ENCODE results near the gene MLN.

MLN gene

DNA sequence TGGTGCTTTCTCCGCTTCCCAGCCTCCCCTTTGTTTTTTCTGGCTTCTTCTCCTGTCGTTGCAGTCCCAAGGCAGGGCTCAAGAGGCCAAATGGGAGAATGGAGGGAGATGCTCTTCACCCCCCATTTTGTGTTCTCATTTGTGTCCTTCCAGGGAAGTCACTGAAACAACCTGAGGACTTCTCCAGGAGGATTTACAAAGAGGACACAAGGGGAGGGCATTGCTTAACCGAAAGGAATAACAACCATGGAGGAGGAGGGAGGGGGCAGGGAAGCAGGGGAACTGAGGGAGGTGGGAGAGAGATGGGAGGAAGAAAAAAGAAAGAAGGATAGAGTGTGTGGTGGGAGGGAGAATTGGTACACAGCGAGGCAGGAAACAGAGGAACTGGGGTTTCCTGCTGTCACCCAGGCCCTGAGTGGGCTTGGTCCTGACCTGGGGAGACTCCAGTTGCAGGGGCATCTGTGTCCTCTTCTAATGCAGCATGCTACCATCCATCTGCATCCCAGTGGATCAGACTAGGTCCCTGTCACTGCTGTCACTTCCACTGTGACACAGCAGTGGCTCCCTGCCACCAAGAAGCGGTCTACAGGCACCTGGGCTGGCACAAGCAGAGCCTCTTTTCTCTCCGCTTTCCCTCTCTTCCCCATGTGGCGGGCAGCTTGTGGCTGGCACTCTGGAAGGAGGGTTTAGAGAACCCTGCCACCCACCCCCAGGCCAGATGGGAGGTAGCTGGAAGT lies 17.1 kb upstream of the MLN start:
- H3K27ac ChIP-seq (ENCODE audit: poor library complexity, severe bottlenecking) = no peak overlapping the region
- no peaks in the 10 kb centered on the region for H3K9me3 ChIP-seq (ENCODE audit: severe bottlenecking)
- H3K27me3 ChIP-seq (ENCODE audit: insufficient read depth, poor library complexity, severe bottlenecking) = peaks cover 2% of the 10 kb centered on the region
- TF ChIP-seq, protein P1, sequence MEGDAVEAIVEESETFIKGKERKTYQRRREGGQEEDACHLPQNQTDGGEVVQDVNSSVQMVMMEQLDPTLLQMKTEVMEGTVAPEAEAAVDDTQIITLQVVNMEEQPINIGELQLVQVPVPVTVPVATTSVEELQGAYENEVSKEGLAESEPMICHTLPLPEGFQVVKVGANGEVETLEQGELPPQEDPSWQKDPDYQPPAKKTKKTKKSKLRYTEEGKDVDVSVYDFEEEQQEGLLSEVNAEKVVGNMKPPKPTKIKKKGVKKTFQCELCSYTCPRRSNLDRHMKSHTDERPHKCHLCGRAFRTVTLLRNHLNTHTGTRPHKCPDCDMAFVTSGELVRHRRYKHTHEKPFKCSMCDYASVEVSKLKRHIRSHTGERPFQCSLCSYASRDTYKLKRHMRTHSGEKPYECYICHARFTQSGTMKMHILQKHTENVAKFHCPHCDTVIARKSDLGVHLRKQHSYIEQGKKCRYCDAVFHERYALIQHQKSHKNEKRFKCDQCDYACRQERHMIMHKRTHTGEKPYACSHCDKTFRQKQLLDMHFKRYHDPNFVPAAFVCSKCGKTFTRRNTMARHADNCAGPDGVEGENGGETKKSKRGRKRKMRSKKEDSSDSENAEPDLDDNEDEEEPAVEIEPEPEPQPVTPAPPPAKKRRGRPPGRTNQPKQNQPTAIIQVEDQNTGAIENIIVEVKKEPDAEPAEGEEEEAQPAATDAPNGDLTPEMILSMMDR (IDR thresholded peaks at IDR 0.05; ENCODE audit: poor library complexity, severe bottlenecking) = no peak
- ATAC-seq (ENCODE audit: low read depth) (no peak), DNase-seq (ENCODE audit: low spot score) (no peak)
- H3K36me3 ChIP-seq (ENCODE audit: low read depth) = no peaks in the 10 kb centered on the region
- H3K4me3 ChIP-seq (ENCODE audit: severe bottlenecking) = no peak overlapping the region
- H3K4me1 ChIP-seq (ENCODE audit: insufficient read depth, poor library complexity, severe bottlenecking) = no peaks in the 10 kb centered on the region

DNA sequence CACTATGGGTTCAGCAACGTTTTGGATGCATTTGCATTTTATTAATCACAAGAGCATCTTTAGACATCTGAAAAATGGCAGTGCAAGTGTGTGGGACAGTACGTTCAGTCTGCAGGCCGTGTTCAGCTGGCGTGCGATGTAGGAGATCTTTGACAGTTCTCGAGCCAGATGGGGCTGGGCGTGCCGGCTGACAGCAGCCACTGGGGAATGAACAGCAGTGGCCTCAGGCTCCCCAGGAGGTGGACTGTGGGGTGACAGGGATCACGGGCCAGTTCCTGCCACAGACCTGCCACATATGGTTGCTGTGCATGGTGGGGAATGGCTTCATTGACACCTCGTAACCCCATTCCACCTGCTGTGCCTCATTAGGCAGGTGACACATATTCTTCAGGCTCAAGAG lies 16.4 kb upstream of the MLN start:
- no peaks in the 10 kb centered on the region for H3K4me1 ChIP-seq (ENCODE audit: insufficient read depth, poor library complexity, severe bottlenecking)
- TF ChIP-seq, protein P1 (IDR thresholded peaks at IDR 0.05; ENCODE audit: poor library complexity, severe bottlenecking) = no peak
- H3K27ac ChIP-seq (ENCODE audit: poor library complexity, severe bottlenecking) = no peak overlapping the region
- no peaks in the 10 kb centered on the region for H3K36me3 ChIP-seq (ENCODE audit: low read depth)
- peaks cover 2% of the 10 kb centered on the region for H3K27me3 ChIP-seq (ENCODE audit: insufficient read depth, poor library complexity, severe bottlenecking)
- H3K4me3 ChIP-seq (ENCODE audit: severe bottlenecking) = no peak overlapping the region
- DNase-seq (ENCODE audit: low spot score) = no peak
- no peak for ATAC-seq (ENCODE audit: low read depth)
- no peaks in the 10 kb centered on the region for H3K9me3 ChIP-seq (ENCODE audit: severe bottlenecking)

DNA sequence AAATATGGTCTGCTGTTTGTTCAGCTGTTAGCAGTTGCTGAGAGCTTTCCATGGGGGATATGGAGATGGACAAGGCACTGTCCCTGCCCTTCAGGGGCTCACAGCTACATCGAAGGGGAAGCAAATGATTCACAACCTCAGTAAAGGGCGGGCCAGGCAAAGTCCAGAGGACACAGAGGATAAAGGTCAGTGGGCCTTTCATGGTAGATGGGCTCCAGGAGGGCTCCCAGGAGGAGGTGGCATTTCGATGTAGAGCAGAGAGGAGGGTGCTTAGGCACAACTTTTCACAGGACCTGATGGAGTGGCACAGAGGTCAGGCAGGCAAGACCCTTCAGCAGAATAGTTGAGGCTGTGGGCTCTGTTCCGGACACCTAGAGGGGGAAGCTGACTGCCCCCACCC lies 15.2 kb upstream of the MLN start:
- TF ChIP-seq, protein P1 (IDR thresholded peaks at IDR 0.05; ENCODE audit: poor library complexity, severe bottlenecking) = no peak
- ATAC-seq (ENCODE audit: low read depth) (no peak), DNase-seq (ENCODE audit: low spot score) (no peak)
- Histone ChIP-seq H3K4me3 (ENCODE audit: severe bottlenecking) (no peak overlapping the region), H3K9me3 (ENCODE audit: severe bottlenecking) (no peaks in the 10 kb centered on the region), H3K27me3 (ENCODE audit: insufficient read depth, poor library complexity, severe bottlenecking) (peaks cover 5% of the 10 kb centered on the region), H3K36me3 (ENCODE audit: low read depth) (no peaks in the 10 kb centered on the region), H3K27ac (ENCODE audit: poor library complexity, severe bottlenecking) (no peak overlapping the region), H3K4me1 (ENCODE audit: insufficient read depth, poor library complexity, severe bottlenecking) (no peaks in the 10 kb centered on the region)

DNA sequence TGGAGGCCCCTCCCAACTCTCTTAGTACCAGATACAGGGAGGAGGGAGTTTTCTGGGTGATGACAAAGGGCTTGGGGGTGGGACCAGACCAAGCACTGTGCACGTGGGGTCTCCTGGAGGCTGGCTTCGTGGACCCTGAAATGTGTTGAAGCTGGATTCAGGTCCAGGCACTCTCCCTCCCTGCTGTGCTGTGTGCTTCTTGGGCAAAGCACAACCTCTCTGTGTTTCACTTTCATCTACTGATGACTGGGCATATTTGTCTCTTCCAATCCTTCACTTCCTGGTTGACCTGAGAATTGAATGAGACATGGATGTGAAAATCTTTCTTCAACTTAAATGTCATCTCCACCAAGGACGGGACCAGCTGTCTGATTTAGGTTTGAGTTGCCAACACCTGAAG lies 14.5 kb upstream of the MLN start:
- H3K27ac ChIP-seq (ENCODE audit: poor library complexity, severe bottlenecking) = no peak overlapping the region
- no peak for ATAC-seq (ENCODE audit: low read depth)
- no peak for DNase-seq (ENCODE audit: low spot score)
- no peaks in the 10 kb centered on the region for H3K9me3 ChIP-seq (ENCODE audit: severe bottlenecking)
- TF ChIP-seq, protein P1 (IDR thresholded peaks at IDR 0.05; ENCODE audit: poor library complexity, severe bottlenecking) = no peak
- peaks cover 5% of the 10 kb centered on the region for H3K27me3 ChIP-seq (ENCODE audit: insufficient read depth, poor library complexity, severe bottlenecking)
- no peak overlapping the region for H3K4me3 ChIP-seq (ENCODE audit: severe bottlenecking)
- H3K4me1 ChIP-seq (ENCODE audit: insufficient read depth, poor library complexity, severe bottlenecking) = no peaks in the 10 kb centered on the region
- H3K36me3 ChIP-seq (ENCODE audit: low read depth) = no peaks in the 10 kb centered on the region

DNA sequence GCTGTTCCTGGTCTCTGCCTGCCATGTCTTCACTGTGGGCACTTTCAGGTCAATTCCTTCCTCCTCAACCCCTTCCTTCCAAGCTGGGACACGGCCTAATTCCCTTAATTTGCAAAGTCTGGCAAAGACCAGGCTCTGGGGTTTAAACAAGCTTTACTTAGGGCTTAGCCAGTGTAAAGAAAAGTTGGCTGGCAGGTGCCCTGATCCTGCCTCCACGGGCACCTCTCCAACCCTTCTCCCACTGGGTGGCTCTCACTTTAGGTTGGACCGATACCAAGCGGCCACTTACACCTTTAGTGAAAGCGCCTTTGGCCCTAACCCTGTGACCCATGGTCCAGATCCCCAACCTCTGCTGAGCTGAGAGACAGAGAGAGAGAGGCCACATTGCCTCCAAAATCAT lies 13.7 kb upstream of the MLN start:
- no peak overlapping the region for H3K4me3 ChIP-seq (ENCODE audit: severe bottlenecking)
- no peaks in the 10 kb centered on the region for H3K9me3 ChIP-seq (ENCODE audit: severe bottlenecking)
- TF ChIP-seq, protein P1 (IDR thresholded peaks at IDR 0.05; ENCODE audit: poor library complexity, severe bottlenecking) = no peak
- peaks cover 5% of the 10 kb centered on the region for H3K27me3 ChIP-seq (ENCODE audit: insufficient read depth, poor library complexity, severe bottlenecking)
- no peaks in the 10 kb centered on the region for H3K36me3 ChIP-seq (ENCODE audit: low read depth)
- no peak for ATAC-seq (ENCODE audit: low read depth)
- H3K4me1 ChIP-seq (ENCODE audit: insufficient read depth, poor library complexity, severe bottlenecking) = no peaks in the 10 kb centered on the region
- no peak overlapping the region for H3K27ac ChIP-seq (ENCODE audit: poor library complexity, severe bottlenecking)
- no peak for DNase-seq (ENCODE audit: low spot score)

All from RWPE2 (cell line).